GM18499 (cell line): ENCODE measurements around the gene ESYT2.
"Not testable (repeated sequence)": the region's sequence is repeated elsewhere in the genome, so short reads cannot be mapped to it uniquely, and the experiment has no call there.

Experiments
- ATAC-seq: cut with Tn5 transposase; IDR thresholded peaks from one replicate; pipeline ENCODE4 v1.9.1; 2021; ENCODE audit warnings: moderate number of reproducible peaks; ENCODE audit not compliant: insufficient read depth, unreplicated experiment

ESYT2 gene

DNA sequence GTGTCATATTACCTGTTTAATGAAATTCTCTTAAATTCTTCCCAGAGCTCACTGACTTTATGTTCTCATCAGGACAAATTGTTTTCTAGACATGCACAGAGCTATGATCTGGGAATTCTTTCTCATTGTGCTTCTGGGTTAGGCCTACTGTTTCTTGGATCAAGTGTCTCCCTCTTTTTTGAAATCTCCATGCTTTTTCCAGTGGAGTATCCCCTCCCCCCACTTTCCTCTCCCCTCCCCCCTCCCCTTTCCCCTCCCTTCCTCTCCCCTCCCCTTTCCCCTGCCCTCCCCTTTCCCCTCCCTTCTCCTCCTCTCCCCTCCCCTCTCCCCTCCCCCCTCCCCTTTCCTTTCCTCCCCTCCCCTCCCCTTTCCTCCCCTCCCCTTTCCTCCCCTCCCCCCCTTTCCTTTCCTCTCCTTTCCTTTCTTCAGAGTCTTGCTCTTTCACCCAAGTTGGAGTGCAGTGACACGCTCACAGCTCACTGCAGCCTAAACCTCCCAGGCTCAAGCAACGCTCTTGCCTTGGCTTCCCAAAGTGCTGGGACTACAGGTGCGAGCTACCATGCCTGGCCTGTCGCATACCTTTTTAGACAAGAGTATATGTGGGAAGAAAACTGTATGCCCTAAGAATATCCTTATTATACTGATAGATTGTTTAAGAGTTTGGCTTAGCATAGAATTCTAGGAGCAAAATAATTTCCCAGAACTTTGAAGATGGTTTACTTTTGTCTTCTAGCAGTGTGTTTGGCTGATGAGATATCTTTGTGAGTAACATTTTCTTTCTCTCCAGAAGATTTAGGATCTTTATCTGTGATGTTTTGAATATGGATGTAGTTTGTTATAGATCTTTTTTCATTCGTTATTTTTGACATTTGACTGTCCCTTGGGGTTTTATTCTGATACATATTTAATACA lies 29.5 kb upstream of the ESYT2 start:
- ATAC-seq: no peak

GRCh38 chr7:158856883-158857668 lies 27.8 kb upstream of the ESYT2 start:
- no peak for ATAC-seq

DNA sequence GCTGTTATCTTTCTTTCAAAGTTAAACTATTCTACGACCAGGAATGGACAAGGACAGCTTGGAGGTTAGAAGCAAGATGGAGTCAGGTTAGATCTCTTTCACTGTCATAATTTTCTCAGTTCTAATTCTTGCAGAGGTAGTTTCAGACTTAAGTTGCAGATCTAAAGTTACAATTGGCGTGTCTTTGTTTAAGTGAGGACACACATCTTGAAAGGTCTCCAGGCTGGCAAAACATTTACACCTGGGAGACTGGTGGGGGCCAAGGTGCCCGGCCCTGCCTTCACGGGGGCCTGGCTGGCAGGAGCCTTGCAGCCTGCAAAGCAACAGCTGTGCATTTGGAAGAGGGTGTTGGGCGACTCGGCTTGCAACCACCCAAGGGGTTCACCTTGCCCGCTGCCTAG lies 25.4 kb upstream of the ESYT2 start:
- no peak for ATAC-seq

DNA sequence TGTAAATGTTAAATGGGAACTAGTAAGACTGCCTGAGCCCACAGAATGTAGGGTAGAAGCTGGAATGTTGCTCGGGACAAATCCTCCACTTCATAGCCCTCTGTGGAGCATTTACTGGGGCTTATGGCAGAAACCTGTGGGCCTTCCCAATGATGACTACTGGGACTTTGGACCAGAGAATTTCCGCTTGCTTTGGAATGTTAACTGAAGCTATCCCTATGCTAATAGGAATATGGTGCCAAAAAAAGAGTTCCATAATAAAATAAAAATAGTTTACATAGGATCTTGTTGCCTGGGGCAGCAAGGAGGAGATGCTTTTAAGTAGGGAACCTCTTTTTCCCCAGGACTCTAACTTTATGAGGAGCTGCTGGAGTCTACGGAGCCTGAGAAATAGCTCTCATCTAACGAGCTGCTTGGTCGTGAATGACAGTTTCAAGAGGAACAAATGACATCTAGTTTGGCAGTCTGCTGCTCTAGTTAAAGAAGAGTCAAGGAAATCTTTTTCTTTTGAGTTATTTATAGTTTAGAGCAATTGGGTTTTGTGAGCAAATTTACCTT lies 21.3 kb upstream of the ESYT2 start:
- ATAC-seq: no peak

DNA sequence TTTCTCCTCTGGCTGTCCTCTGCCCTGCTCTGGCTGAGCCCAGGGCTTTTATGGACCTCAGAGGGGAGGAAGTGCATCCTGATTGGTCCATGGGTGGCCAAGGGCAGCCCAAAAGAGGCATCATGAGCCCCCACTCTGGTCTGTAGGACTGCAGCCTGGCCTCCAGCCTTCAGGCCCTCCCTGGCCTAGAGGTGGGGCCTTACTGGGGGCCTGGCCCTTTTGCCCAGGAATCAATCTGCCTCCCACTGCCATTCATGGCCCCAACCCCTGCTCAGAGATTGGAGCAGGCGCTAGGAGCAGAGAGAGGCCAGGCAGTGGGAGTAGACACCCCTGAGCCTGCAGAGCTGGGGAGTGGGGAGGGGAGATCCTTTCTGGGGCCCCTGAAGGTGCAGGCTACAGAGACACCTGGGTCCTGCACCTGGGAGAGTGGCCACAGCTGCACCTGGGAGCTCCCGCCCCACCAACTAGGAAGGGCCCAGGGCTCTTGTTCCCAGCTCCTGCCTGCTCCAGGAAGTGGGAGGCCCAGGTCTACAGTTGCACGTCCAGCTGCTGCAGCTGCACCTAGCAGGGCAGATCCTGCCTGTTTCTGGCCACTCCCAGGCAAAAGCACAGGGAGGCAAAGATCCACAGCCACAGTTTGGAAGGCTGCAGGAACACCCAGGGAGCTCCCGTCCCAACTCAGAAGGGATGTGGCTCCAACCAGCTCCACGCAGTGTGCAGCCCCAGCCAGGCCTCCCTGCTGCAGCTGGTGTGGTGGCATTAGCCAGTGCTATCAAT lies 20.6 kb upstream of the ESYT2 start:
- ATAC-seq: no peak

DNA sequence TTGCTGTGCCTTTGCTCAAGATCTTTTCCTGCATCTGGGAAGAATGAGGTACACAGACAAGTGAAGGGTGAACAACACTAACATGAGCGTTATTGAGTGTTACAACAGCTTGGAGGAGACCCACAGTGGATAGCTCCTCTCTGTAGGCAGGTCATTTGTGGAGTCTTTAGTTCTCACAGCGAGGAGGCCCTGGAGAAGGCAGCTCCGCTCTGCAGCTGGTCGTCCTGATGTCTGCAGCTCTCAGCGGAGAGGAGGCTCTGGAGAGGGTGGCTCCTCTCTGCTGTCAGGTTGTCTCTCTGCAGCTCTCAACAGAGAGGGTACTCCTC lies 20.1 kb upstream of the ESYT2 start:
- ATAC-seq: no peak

- ATAC-seq: no peak
Observed at GRCh38 chr7:158847451-158847866, 18.1 kb upstream of the ESYT2 start.

DNA sequence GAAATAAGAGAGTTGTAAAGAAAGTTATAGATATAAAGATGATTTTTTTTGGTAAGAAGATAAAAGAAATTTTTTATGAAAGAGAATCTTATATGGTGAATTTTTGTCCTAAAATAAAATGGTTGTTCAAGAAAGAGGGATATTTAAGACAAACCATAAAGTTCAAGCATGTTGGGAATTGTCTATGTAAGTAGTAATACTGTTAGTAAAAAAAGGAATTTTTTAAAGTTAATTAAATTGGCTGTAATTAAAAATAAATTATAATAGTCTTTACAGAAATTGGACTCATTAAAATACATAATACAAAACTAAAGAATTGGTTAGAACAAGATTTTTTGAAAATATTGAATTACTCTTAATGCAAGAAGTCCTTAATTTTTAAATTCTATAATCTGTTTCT lies 17.0 kb upstream of the ESYT2 start:
- ATAC-seq: no peak

- no peak for ATAC-seq
Observed at GRCh38 chr7:158843771-158844170, 14.5 kb upstream of the ESYT2 start.

- ATAC-seq: no peak
Observed at GRCh38 chr7:158842486-158842885, 13.2 kb upstream of the ESYT2 start.

DNA sequence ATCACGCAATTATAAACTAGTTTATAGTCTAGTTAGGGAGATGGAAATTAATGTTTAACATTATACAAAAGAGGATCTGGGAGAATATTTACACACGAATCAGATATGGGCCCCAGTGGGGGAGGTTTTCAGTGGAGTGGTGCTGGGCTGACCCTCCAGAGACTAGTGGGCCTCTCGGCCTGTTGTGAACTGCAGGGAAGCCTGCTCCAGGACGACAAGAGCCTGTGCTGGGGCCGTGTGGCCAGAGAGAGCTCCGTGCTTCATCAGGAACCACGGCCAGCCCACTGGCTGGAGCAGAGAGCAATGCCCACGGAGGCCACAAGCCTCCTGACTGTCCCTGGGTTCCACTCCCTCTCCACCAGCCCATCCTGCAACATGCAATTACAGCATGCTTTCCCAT lies 11.3 kb upstream of the ESYT2 start:
- no peak for ATAC-seq

DNA sequence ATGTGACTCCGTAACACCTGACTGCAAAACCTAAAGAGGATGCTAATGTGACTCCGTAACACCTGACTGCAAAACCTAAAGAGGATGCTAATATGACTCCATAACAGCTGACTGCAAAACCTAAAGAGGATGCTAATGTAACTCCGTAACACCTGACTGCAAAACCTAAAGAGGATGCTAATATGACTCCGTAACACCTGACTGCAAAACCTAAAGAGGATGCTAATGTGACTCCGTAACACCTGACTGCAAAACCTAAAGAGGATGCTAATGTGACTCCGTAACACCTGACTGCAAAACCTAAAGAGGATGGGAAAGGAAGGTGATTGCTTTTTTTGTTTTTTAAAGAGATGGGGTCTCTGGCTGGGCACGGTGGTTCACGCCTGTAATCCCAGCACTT lies 9.9 kb upstream of the ESYT2 start:
- not testable (repeated sequence) for ATAC-seq

GRCh38 chr7:158837790-158838637 lies 8.7 kb upstream of the ESYT2 start:
- no peak for ATAC-seq

GRCh38 chr7:158836692-158837091 lies 7.4 kb upstream of the ESYT2 start:
- no peak for ATAC-seq

DNA sequence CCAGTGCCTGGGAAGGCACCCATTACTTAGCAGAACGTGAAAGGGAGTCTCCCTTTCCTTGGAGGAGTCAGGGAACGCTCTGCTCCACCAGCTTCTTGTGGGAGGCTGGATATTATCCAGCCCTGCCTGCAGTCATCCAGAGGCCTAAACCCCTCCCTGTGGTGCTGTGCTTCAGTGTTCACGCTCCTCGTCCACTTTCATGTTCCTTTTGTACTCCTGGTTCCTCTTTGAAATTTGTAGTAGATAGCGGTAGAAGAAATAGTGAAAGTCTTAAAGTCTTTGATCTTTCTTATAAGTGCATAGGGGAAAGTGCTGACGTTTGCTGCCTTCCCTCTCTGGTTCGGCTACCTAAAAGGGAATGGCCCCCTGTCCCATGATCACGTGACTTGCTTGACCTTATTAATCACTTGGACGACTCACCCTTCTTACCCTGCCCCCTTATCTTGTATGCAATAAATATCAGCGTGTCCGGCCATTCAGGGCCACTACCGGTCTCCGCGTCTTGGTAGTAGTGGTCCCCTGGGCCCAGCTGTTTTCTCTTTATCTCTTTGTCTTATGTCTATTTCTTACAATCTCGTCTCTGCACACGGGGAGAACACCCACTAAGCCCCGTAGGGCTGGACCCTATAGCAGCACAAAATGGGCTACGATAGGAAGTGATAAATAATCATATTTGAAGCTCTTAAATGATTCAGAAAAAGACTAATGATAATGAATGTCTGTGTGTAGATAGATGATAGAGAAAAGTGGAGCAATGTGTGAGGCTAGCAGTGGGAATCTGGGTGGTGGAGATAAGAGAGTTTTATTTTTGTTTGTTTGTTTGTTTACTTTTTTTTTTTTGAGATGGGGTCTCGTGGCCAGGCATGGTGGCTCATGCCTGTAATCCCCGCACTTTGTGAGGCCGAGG lies 5.8 kb upstream of the ESYT2 start:
- no peak for ATAC-seq

DNA sequence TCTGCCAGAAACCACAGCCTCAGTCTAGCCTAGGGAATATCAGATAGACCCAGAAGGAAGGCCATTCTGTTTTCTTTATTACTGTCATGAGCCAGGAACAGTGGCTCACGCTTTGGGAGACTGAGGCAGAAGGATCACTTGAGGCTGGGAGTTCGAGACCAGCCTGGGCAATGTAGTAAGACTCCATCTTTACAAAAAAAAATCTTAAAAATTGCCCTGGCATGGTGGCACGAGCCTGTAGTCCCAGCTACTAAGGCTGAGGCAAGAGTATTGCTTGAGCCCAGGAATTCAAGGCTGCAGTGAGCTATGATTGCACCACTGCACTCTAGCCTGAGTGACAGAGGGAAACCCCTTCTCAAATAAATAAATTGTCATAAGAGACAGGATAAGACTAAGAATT lies 3.7 kb upstream of the ESYT2 start:
- ATAC-seq: no peak

GRCh38 chr7:158831738-158832091 lies 2.4 kb upstream of the ESYT2 start:
- ATAC-seq: no peak

GRCh38 chr7:158830211-158830723 lies 958 bp upstream of the ESYT2 start:
- no peak for ATAC-seq

DNA sequence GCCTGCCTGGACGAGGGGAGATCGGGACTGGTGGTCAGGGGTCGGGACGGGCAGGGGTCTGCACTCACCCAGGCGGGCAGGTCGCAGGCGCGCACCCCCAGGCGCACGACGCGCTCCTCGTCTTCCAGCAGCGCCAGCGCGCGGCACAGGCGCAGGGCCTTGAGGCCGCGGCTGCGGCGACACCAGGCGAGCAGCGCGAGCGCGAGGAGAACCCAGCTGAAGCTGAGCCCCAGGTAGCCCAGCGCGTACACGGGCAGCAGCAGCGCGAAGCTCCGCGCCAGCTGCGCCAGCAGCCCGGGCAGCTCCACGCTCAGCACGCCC lies 328 bp downstream of the ESYT2 start:
- peak; percentile 20 for ATAC-seq
